ENCODE measurements around the gene PRPF40B. TPM values are rescaled to one million over a fixed set of nuclear protein-coding genes. Genes with fewer than 3 reads are reported as not detected.

The PRPF40B gene
- total RNA-seq, 1 donor from 2014 or later, result 18.1 TPM

- Mint-ChIP-seq H3K4me1 (peaks cover 13% of the 10 kb centered on the region), H3K4me3 (no peak overlapping the region), H3K9me3 (no peaks in the 10 kb centered on the region), H3K27ac (peak overlapping the region; percentile 19), H3K36me3 (peaks cover 8% of the 10 kb centered on the region), H3K27me3 (ENCODE audit: insufficient read depth, low read depth) (peaks cover 4% of the 10 kb centered on the region)
- DNase-seq (ENCODE audit: low spot score), result no peak
- H3K4me2 ChIP-seq, result no peak overlapping the region
- H4K20me1 ChIP-seq (ENCODE audit: low read depth), result no peaks in the 10 kb centered on the region
- no peak overlapping the region for H3K9ac ChIP-seq
- no peaks in the 10 kb centered on the region for H3K4me1 ChIP-seq
- no peaks in the 10 kb centered on the region for H3K79me2 ChIP-seq (ENCODE audit: low read depth)
- TF ChIP-seq CTCF (IDR thresholded peaks at IDR 0.05) (no peak), EZH2phosphoT487 (IDR thresholded peaks at IDR 0.05) (no peak), EZH2 (IDR thresholded peaks at IDR 0.05) (no peak)
- H3F3A ChIP-seq (ENCODE audit: low read depth), result no peaks in the 10 kb centered on the region
- H2AFZ ChIP-seq (replicated peaks), result no peak overlapping the region
- H3K27me3 ChIP-seq, result no peaks in the 10 kb centered on the region
- peak overlapping the region; percentile 53 for H3K27ac ChIP-seq
- H3K4me3 ChIP-seq, result no peak overlapping the region
- no peaks in the 10 kb centered on the region for H3K9me3 ChIP-seq (ENCODE audit: low read depth)
- no peaks in the 10 kb centered on the region for H3K36me3 ChIP-seq
These were observed 24.8 kb upstream of the PRPF40B start for GRCh38 chr12:49598527-49598926.

- H3K27ac ChIP-seq, result no peak overlapping the region
- H3F3A ChIP-seq (ENCODE audit: low read depth), result no peaks in the 10 kb centered on the region
- no peak overlapping the region for H2AFZ ChIP-seq (replicated peaks)
- no peaks in the 10 kb centered on the region for H3K36me3 ChIP-seq
- H3K79me2 ChIP-seq (ENCODE audit: low read depth), result no peaks in the 10 kb centered on the region
- no peak overlapping the region for H3K4me2 ChIP-seq
- peaks cover 13% of the 10 kb centered on the region for H3K4me1 Mint-ChIP-seq
- H4K20me1 ChIP-seq (ENCODE audit: low read depth), result no peaks in the 10 kb centered on the region
- DNase-seq (ENCODE audit: low spot score), result no peak
- H3K9ac ChIP-seq, result no peak overlapping the region
- H3K4me3 Mint-ChIP-seq, result no peak overlapping the region
- no peaks in the 10 kb centered on the region for H3K9me3 ChIP-seq (ENCODE audit: low read depth)
- H3K4me1 ChIP-seq, result no peaks in the 10 kb centered on the region
- H3K4me3 ChIP-seq, result no peak overlapping the region
- H3K27ac Mint-ChIP-seq, result no peak overlapping the region
- TF ChIP-seq CTCF (IDR thresholded peaks at IDR 0.05) (no peak), EZH2 (IDR thresholded peaks at IDR 0.05) (no peak), EZH2phosphoT487 (IDR thresholded peaks at IDR 0.05) (no peak)
- no peaks in the 10 kb centered on the region for H3K27me3 ChIP-seq
- peaks cover 4% of the 10 kb centered on the region for H3K27me3 Mint-ChIP-seq (ENCODE audit: insufficient read depth, low read depth)
- H3K36me3 Mint-ChIP-seq, result peaks cover 4% of the 10 kb centered on the region
- H3K9me3 Mint-ChIP-seq, result no peaks in the 10 kb centered on the region
These were observed 23.4 kb upstream of the PRPF40B start for GRCh38 chr12:49599961-49600360.

- Mint-ChIP-seq H3K4me3 (no peak overlapping the region), H3K9me3 (peaks cover 3% of the 10 kb centered on the region), H3K4me1 (peaks cover 4% of the 10 kb centered on the region), H3K27me3 (ENCODE audit: insufficient read depth, low read depth) (peaks cover 4% of the 10 kb centered on the region), H3K36me3 (no peaks in the 10 kb centered on the region), H3K27ac (no peak overlapping the region)
- Histone ChIP-seq H3K4me2 (no peak overlapping the region), H3K4me3 (no peak overlapping the region), H3K9ac (no peak overlapping the region), H3K27me3 (no peaks in the 10 kb centered on the region), H4K20me1 (ENCODE audit: low read depth) (no peaks in the 10 kb centered on the region), H3K79me2 (ENCODE audit: low read depth) (no peaks in the 10 kb centered on the region), H3F3A (ENCODE audit: low read depth) (peaks cover 4% of the 10 kb centered on the region), H3K9me3 (ENCODE audit: low read depth) (no peaks in the 10 kb centered on the region), H2AFZ (replicated peaks) (no peak overlapping the region), H3K27ac (no peak overlapping the region), H3K36me3 (no peaks in the 10 kb centered on the region), H3K4me1 (no peaks in the 10 kb centered on the region)
- no peak for TF ChIP-seq EZH2phosphoT487 (IDR thresholded peaks at IDR 0.05)
- TF ChIP-seq CTCF (IDR thresholded peaks at IDR 0.05), result no peak
- TF ChIP-seq EZH2 (IDR thresholded peaks at IDR 0.05), result no peak
- DNase-seq (ENCODE audit: low spot score), result no peak
These were observed 19.6 kb upstream of the PRPF40B start for GRCh38 chr12:49603721-49604120.

Data from neural progenitor cell (in vitro differentiated cells).